ENCODE data around the gene LDHAL6A. TPM values are rescaled to one million over a fixed set of nuclear protein-coding genes. Genes with fewer than 3 reads are reported as not detected.

Gene LDHAL6A
- total RNA-seq, 1 experiment from 2014 or later = not detected

- Mint-ChIP-seq H3K27me3 (ENCODE audit: low read depth) (no peaks in the 10 kb centered on the region), H3K27ac (no peak overlapping the region), H3K36me3 (ENCODE audit: insufficient read depth in 1 of 3, low read depth in 3 of 3) (no peaks in the 10 kb centered on the region), H3K4me1 (peaks cover 3 to 4% of the 10 kb centered on the region in 2 experiments; a peak in 3 of 4 replicates), H3K9me3 (no peaks in the 10 kb centered on the region), H3K4me3 (no peak overlapping the region)
- Histone ChIP-seq H3K9me3 (ENCODE audit: control insufficient read depth, low read depth, low read length) (no peaks in the 10 kb centered on the region), H3K4ac (ENCODE audit: low read depth, low read length) (no peak overlapping the region), H3K56ac (ENCODE audit: insufficient read length, low read depth, low read length) (no peak overlapping the region), H4K91ac (ENCODE audit: insufficient read length, low read depth, low read length) (no peak overlapping the region), H3K9ac (ENCODE audit: extremely low read depth, insufficient read length, low read length) (no peak overlapping the region), H4K5ac (ENCODE audit: insufficient read length, low read depth, low read length) (no peak overlapping the region), H3K4me2 (ENCODE audit: insufficient read depth, insufficient read length, low read length) (no peak overlapping the region), H2BK20ac (ENCODE audit: low read depth, low read length, poor library complexity, severe bottlenecking) (no peak overlapping the region), H3K27ac (ENCODE audit: insufficient read length, low read depth, low read length) (no peak overlapping the region), H3K79me2 (ENCODE audit: insufficient read depth, low read length) (no peaks in the 10 kb centered on the region), H3K23me2 (ENCODE audit: insufficient read length, low read depth, low read length, poor library complexity, severe bottlenecking) (no peaks in the 10 kb centered on the region), H2BK120ac (ENCODE audit: low read depth, low read length, poor library complexity, severe bottlenecking) (no peak overlapping the region), H4K20me1 (ENCODE audit: control insufficient read depth, insufficient read depth, insufficient read length) (no peaks in the 10 kb centered on the region), H3K4me1 (ENCODE audit: insufficient read depth, low read length) (no peaks in the 10 kb centered on the region), H3K79me1 (ENCODE audit: insufficient read depth, low read depth, low read length, poor library complexity, severe bottlenecking) (no peaks in the 10 kb centered on the region), H2BK12ac (ENCODE audit: insufficient read length, low read depth, low read length) (no peak overlapping the region), H4K8ac (replicated peaks; ENCODE audit: insufficient read length, low read depth, low read length) (no peak overlapping the region), H2AFZ (ENCODE audit: low read length) (no peak overlapping the region), H3K27me3 (ENCODE audit: insufficient read depth, low read length) (no peaks in the 10 kb centered on the region), H2BK5ac (ENCODE audit: insufficient read length, low read length) (no peak overlapping the region), H2AK5ac (ENCODE audit: insufficient read length, low read length) (no peak overlapping the region), H3K23ac (ENCODE audit: insufficient read length, low read depth, low read length) (no peak overlapping the region), H3K14ac (ENCODE audit: insufficient read depth, low read length) (no peak overlapping the region), H2BK15ac (ENCODE audit: low read depth, low read length) (no peak overlapping the region), H3T11ph (ENCODE audit: low read length) (no peak overlapping the region), H3K18ac (ENCODE audit: insufficient read length, low read depth, low read length) (no peak overlapping the region)
- TF ChIP-seq, protein P1, sequence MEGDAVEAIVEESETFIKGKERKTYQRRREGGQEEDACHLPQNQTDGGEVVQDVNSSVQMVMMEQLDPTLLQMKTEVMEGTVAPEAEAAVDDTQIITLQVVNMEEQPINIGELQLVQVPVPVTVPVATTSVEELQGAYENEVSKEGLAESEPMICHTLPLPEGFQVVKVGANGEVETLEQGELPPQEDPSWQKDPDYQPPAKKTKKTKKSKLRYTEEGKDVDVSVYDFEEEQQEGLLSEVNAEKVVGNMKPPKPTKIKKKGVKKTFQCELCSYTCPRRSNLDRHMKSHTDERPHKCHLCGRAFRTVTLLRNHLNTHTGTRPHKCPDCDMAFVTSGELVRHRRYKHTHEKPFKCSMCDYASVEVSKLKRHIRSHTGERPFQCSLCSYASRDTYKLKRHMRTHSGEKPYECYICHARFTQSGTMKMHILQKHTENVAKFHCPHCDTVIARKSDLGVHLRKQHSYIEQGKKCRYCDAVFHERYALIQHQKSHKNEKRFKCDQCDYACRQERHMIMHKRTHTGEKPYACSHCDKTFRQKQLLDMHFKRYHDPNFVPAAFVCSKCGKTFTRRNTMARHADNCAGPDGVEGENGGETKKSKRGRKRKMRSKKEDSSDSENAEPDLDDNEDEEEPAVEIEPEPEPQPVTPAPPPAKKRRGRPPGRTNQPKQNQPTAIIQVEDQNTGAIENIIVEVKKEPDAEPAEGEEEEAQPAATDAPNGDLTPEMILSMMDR (conservative IDR thresholded peaks at IDR 0.05) = no peak
- WGBS (ENCODE audit: extremely low coverage, insufficient read length, low lambda C conversion rate) = no CpG with 5 or more reads among the region's 1 CpG
- no peak for DNase-seq
Measured at GRCh38 chr11:18463439-18463838, 7.8 kb downstream of the LDHAL6A start.
